GM18873 (cell line): ENCODE results near the gene TUBA4A.
A peak's percentile ranks its signal among the peaks of the same experiment; 100 is the strongest.

Experiments used
- ATAC-seq: cut with Tn5 transposase; IDR thresholded peaks from one replicate; pipeline ENCODE4 v1.9.1; 2021; ENCODE audit warnings: mild to moderate bottlenecking, moderate library complexity, moderate number of reproducible peaks; ENCODE audit not compliant: unreplicated experiment, low FRiP score

TUBA4A gene

GRCh38 chr2:219245148-219245898, 8.4 kb downstream of the TUBA4A start, which contains the start of the genes GLB1L and STK16:
GLB1L (minus strand) TSS chr2:219245444; CDS start chr2:219243573, 1,871 bp downstream.
STK16 (plus strand) TSS chr2:219245479; CDS start chr2:219246000, 521 bp downstream.
- ATAC-seq = peak; percentile 56

- no peak for ATAC-seq
These were observed 8.9 kb downstream of the TUBA4A start for GRCh38 chr2:219244789-219245147.

- no peak for ATAC-seq
These were observed 10.4 kb downstream of the TUBA4A start for GRCh38 chr2:219243291-219243761.

- no peak for ATAC-seq
These were observed 19.4 kb downstream of the TUBA4A start for GRCh38 chr2:219234331-219234730.

GRCh38 chr2:219230059-219230540, 23.6 kb downstream of the TUBA4A start:
- ATAC-seq = peak; percentile 1

- peak; percentile 95 for ATAC-seq
These were observed 24.2 kb downstream of the TUBA4A start, which contains the start of the genes ANKZF1 and ATG9A for GRCh38 chr2:219229305-219230058. ANKZF1 (plus strand) TSS chr2:219229806; CDS start chr2:219230258, 452 bp downstream. ATG9A (minus strand) TSS chr2:219229636; CDS start chr2:219228024, 1,612 bp downstream.

- peak; percentile 0 for ATAC-seq
These were observed 24.8 kb downstream of the TUBA4A start for GRCh38 chr2:219228911-219229304.

GRCh38 chr2:219228041-219228910, 25.4 kb downstream of the TUBA4A start:
- no peak for ATAC-seq

GRCh38 chr2:219225350-219225749, 28.4 kb downstream of the TUBA4A start:
- ATAC-seq = no peak

- no peak for ATAC-seq
These were observed 29.7 kb downstream of the TUBA4A start for GRCh38 chr2:219223831-219224610.

GRCh38 chr2:219221957-219222518, 31.7 kb downstream of the TUBA4A start:
- ATAC-seq = no peak

- ATAC-seq = no peak
These were observed 32.9 kb downstream of the TUBA4A start for GRCh38 chr2:219220652-219221402.

- no peak for ATAC-seq
These were observed 33.8 kb downstream of the TUBA4A start for GRCh38 chr2:219219784-219220532.

- ATAC-seq = peak; percentile 51
These were observed 34.7 kb downstream of the TUBA4A start, which contains the start of gene ABCB6 for GRCh38 chr2:219218732-219219701. ABCB6 (minus strand) TSS chr2:219218958; CDS start chr2:219218673, 285 bp downstream.

- ATAC-seq = peak; percentile 26
These were observed 35.4 kb downstream of the TUBA4A start for GRCh38 chr2:219218217-219218731.

GRCh38 chr2:219216535-219216915, 37.2 kb downstream of the TUBA4A start:
- no peak for ATAC-seq
